H1 (cell line): ENCODE measurements around the gene CTSA. TPM values are rescaled to one million over a fixed set of nuclear protein-coding genes. Genes with fewer than 3 reads are reported as not detected.

Experiments
- polyA plus RNA-seq, 7 experiments: library from polyadenylated mRNA; depleted of rRNA in 3 of 7; stranded (reverse) in 5 of 7; unstranded in 2 of 7; fragments of >200 nt in 5 of 7; fragments of 200-250 nt in 2 of 7; gene quantifications; 1 replicate in 5 of 7; 2 replicates in 1 of 7; 4 replicates in 1 of 7; pipeline versions ENCODE4 v1.2.1 to v1.2.3, GENCODE V29; 2011 to 2013; ENCODE audit warnings: missing spikeins in 2 of 7, mixed read lengths in 2 of 7
- total RNA-seq: library from RNA; stranded (reverse); fragmentation: NEBNext Ultra II Directional; extraction: Animal tissue kit (Norgen Biotek cat#: 25700); gene quantifications from 2 replicates; pipeline ENCODE4 v1.2.1, GENCODE V29; 2021

The CTSA gene
- total and polyA plus RNA-seq, 2 of the 8 experiments (the other 6 are each of a cell fraction or from before 2014, with no cell fraction given) = 49.7 to 74.0 TPM

Other genes starting within 250 kb of the CTSA start
- not detected in 2 replicates for gene WFDC11, start 221.1 kb upstream of the CTSA start, total RNA-seq
- gene WFDC11, start 221.1 kb upstream of the CTSA start, polyA plus RNA-seq (2011; rRNA removed) = not detected in 2 replicates
- not detected in 2 replicates for gene WFDC13, start 189.3 kb upstream of the CTSA start, total RNA-seq
- gene WFDC13, start 189.3 kb upstream of the CTSA start, polyA plus RNA-seq (2011; rRNA removed) = not detected in 2 replicates
- gene WFDC10B, start 186.3 kb upstream of the CTSA start, total RNA-seq = 0.54 TPM in 1 of 2 replicates, not detected in the other
- gene WFDC10B, start 186.3 kb upstream of the CTSA start, polyA plus RNA-seq (2011; rRNA removed) = 0.21 and 0.36 TPM in 2 replicates
- not detected in 2 replicates for gene SPINT4, start 169.0 kb upstream of the CTSA start, total RNA-seq
- not detected in 2 replicates for gene SPINT4, start 169.0 kb upstream of the CTSA start, polyA plus RNA-seq (2011; rRNA removed)
- 0.50 TPM in 1 of 2 replicates, not detected in the other for gene WFDC3, start 99.5 kb upstream of the CTSA start, total RNA-seq
- 0.11 and 0.60 TPM in 2 replicates for gene WFDC3, start 99.5 kb upstream of the CTSA start, polyA plus RNA-seq (2011; rRNA removed)
- gene DNTTIP1, start 99.4 kb upstream of the CTSA start, total RNA-seq = 38.4 and 41.9 TPM in 2 replicates
- 32.6 and 34.9 TPM in 2 replicates for gene DNTTIP1, start 99.4 kb upstream of the CTSA start, polyA plus RNA-seq (2011; rRNA removed)
- gene UBE2C, start 78.7 kb upstream of the CTSA start, total RNA-seq = 243 and 255 TPM in 2 replicates
- 312 and 326 TPM in 2 replicates for gene UBE2C, start 78.7 kb upstream of the CTSA start, polyA plus RNA-seq (2011; rRNA removed)
- 3.6 and 5.7 TPM in 2 replicates for gene TNNC2, start 64.0 kb upstream of the CTSA start, total RNA-seq
- 7.6 and 10.4 TPM in 2 replicates for gene TNNC2, start 64.0 kb upstream of the CTSA start, polyA plus RNA-seq (2011; rRNA removed)
- gene SNX21, start 57.5 kb upstream of the CTSA start, total RNA-seq = 16.1 and 16.8 TPM in 2 replicates
- gene SNX21, start 57.5 kb upstream of the CTSA start, polyA plus RNA-seq (2011; rRNA removed) = 15.8 and 28.2 TPM in 2 replicates
- 37.3 and 37.6 TPM in 2 replicates for gene ACOT8, start 33.9 kb upstream of the CTSA start, total RNA-seq
- 88.8 and 127 TPM in 2 replicates for gene ACOT8, start 33.9 kb upstream of the CTSA start, polyA plus RNA-seq (2011; rRNA removed)
- 6.8 and 6.9 TPM in 2 replicates for gene ZSWIM3, start 33.7 kb upstream of the CTSA start, total RNA-seq
- gene ZSWIM3, start 33.7 kb upstream of the CTSA start, polyA plus RNA-seq (2011; rRNA removed) = 5.4 and 5.5 TPM in 2 replicates
- gene ZSWIM1, start 10.1 kb upstream of the CTSA start, total RNA-seq = 15.6 and 16.7 TPM in 2 replicates
- 13.2 and 14.1 TPM in 2 replicates for gene ZSWIM1, start 10.1 kb upstream of the CTSA start, polyA plus RNA-seq (2011; rRNA removed)
- gene SPATA25, start 3.7 kb upstream of the CTSA start, total RNA-seq = 2.5 and 3.0 TPM in 2 replicates
- 2.0 and 3.2 TPM in 2 replicates for gene SPATA25, start 3.7 kb upstream of the CTSA start, polyA plus RNA-seq (2011; rRNA removed)
- 5.2 and 6.9 TPM in 2 replicates for gene NEURL2, start 127 bp upstream of the CTSA start, total RNA-seq
- 6.9 and 10.3 TPM in 2 replicates for gene NEURL2, start 127 bp upstream of the CTSA start, polyA plus RNA-seq (2011; rRNA removed)
- gene PLTP, start 20.8 kb downstream of the CTSA start, total RNA-seq = 120 TPM in 2 replicates
- gene PLTP, start 20.8 kb downstream of the CTSA start, polyA plus RNA-seq (2011; rRNA removed) = 194 and 268 TPM in 2 replicates
- 27.2 and 30.3 TPM in 2 replicates for gene PCIF1, start 43.3 kb downstream of the CTSA start, total RNA-seq
- gene PCIF1, start 43.3 kb downstream of the CTSA start, polyA plus RNA-seq (2011; rRNA removed) = 30.6 and 54.7 TPM in 2 replicates
- 14.6 and 15.9 TPM in 2 replicates for gene ZNF335, start 80.9 kb downstream of the CTSA start, total RNA-seq
- 12.4 and 17.1 TPM in 2 replicates for gene ZNF335, start 80.9 kb downstream of the CTSA start, polyA plus RNA-seq (2011; rRNA removed)
- 1.7 and 2.2 TPM in 2 replicates for gene MMP9, start 117.6 kb downstream of the CTSA start, total RNA-seq
- gene MMP9, start 117.6 kb downstream of the CTSA start, polyA plus RNA-seq (2011; rRNA removed) = 1.5 and 1.6 TPM in 2 replicates
- gene SLC12A5, start 137.9 kb downstream of the CTSA start, total RNA-seq = 5.9 and 7.3 TPM in 2 replicates
- 1.9 and 2.8 TPM in 2 replicates for gene SLC12A5, start 137.9 kb downstream of the CTSA start, polyA plus RNA-seq (2011; rRNA removed)
- gene NCOA5, start 198.6 kb downstream of the CTSA start, total RNA-seq = 29.0 and 29.9 TPM in 2 replicates
- 18.0 and 20.4 TPM in 2 replicates for gene NCOA5, start 198.6 kb downstream of the CTSA start, polyA plus RNA-seq (2011; rRNA removed)
- 12.1 and 14.5 TPM in 2 replicates for gene CD40, start 227.0 kb downstream of the CTSA start, total RNA-seq
- 18.8 and 19.6 TPM in 2 replicates for gene CD40, start 227.0 kb downstream of the CTSA start, polyA plus RNA-seq (2011; rRNA removed)